Measurements from ENCODE around the gene CDR2L. TPM values are rescaled to one million over a fixed set of nuclear protein-coding genes. Genes with fewer than 3 reads are reported as not detected.

CDR2L gene
- polyA plus RNA-seq, 2 of the 4 experiments (the other 2 are of a cell fraction): 18.5 to 34.0 TPM

- TF ChIP-seq PHF8 (IDR thresholded peaks at IDR 0.05; ENCODE audit: borderline replicate concordance, low read depth) (peak; percentile 85), EHMT2 (IDR thresholded peaks at IDR 0.05; ENCODE audit: low read depth) (no peak), CEBPB (IDR thresholded peaks at IDR 0.05) (peak in 1 of 2 experiments; percentile 75; a peak in 2 of 4 replicates), ZC3H11A (IDR thresholded peaks at IDR 0.05) (no peak), E2F6 (IDR thresholded peaks at IDR 0.05; ENCODE audit: borderline replicate concordance, low read depth) (peak; percentile 47; the same call in 1 of the 2 replicates), RCOR1 (IDR thresholded peaks at IDR 0.05; ENCODE audit: low read depth, low read length) (no peak), HMGXB4 (CRISPR knock-in tag; IDR thresholded peaks at IDR 0.05; ENCODE audit: borderline replicate concordance) (no peak), ZFP36 (IDR thresholded peaks at IDR 0.05; ENCODE audit: borderline replicate concordance, partially characterized antibody) (no peak), USF2 (IDR thresholded peaks at IDR 0.05) (peak; percentile 19; the same call in 1 of the 2 replicates), MAZ (IDR thresholded peaks at IDR 0.05; ENCODE audit: borderline replicate concordance, low read depth, low read length) (peak; percentile 48; the same call in 1 of the 2 replicates), JUN (IDR thresholded peaks at IDR 0.05) (peak in 1 of 2 experiments; percentile 91), HOXA7 (CRISPR knock-in tag; IDR thresholded peaks at IDR 0.05) (no peak), FOSL2 (IDR thresholded peaks at IDR 0.05) (no peak), FOSL2 (CRISPR knock-in tag; IDR thresholded peaks at IDR 0.05) (0 out of 2 replicates have a peak, but pooled peaks have one; percentile 21), CBX2 (IDR thresholded peaks at IDR 0.05; ENCODE audit: borderline replicate concordance, low read depth) (no peak), FOXS1 (CRISPR knock-in tag; IDR thresholded peaks at IDR 0.05) (no peak), BHLHE40 (IDR thresholded peaks at IDR 0.05; ENCODE audit: low read depth, low read length) (peak; percentile 53), HDAC2 (IDR thresholded peaks at IDR 0.05) (no peak)
These were observed 59.2 kb downstream of the CDR2L start, which contains the start of the genes ATP5PD and KCTD2 (continued) for GRCh38 chr17:75046407-75047289.

GRCh38 chr17:75047398-75048098 lies 60.1 kb downstream of the CDR2L start:
- peak overlapping the region; percentile 97 for H3K4me2 ChIP-seq
- no peak for DNase-seq (ENCODE audit: low read depth in 1 of 2, low spot score in 1 of 2)
- ChIA-PET CTCF (interaction anchor here (0.9 to 81.8 kb wide), 7 partner anchors 12 to 154 kb away, joined by 4 to 3429 read pairs (median 14); partner anchors contain the start of genes ARMC7, NT5C and SLC16A5), POLR2A (interaction anchor here (0.6 to 2.7 kb wide), 8 partner anchors 11 to 58 kb away, joined by 3 to 21 read pairs (median 5); partner anchors contain the start of genes MRPL58 and SLC16A5)
- TF ChIP-seq MAX (IDR thresholded peaks at IDR 0.05) (no peak), ATOH8 (CRISPR knock-in tag; IDR thresholded peaks at IDR 0.05; ENCODE audit: low read depth) (no peak), FOSL2 (IDR thresholded peaks at IDR 0.05) (no peak), FOSL2 (CRISPR knock-in tag; IDR thresholded peaks at IDR 0.05) (no peak), TFCP2L1 (CRISPR knock-in tag; IDR thresholded peaks at IDR 0.05) (no peak), MAZ (IDR thresholded peaks at IDR 0.05; ENCODE audit: borderline replicate concordance, low read depth, low read length) (no peak), ELK1 (IDR thresholded peaks at IDR 0.05; ENCODE audit: low read depth, low read length) (no peak), E2F6 (IDR thresholded peaks at IDR 0.05; ENCODE audit: borderline replicate concordance, low read depth) (no peak), CBX2 (IDR thresholded peaks at IDR 0.05; ENCODE audit: borderline replicate concordance, low read depth) (no peak), RNF2 (IDR thresholded peaks at IDR 0.05; ENCODE audit: borderline replicate concordance, low read depth) (no peak), EHF (CRISPR knock-in tag; IDR thresholded peaks at IDR 0.05) (no peak), HES2 (IDR thresholded peaks at IDR 0.05) (no peak), POLR2A (IDR thresholded peaks at IDR 0.05; ENCODE audit: low read length) (no peak), PHF8 (IDR thresholded peaks at IDR 0.05; ENCODE audit: borderline replicate concordance, low read depth) (no peak)
- FAIRE-seq: no peak
- no peaks in the 10 kb centered on the region for H3K9me3 ChIP-seq
- peak overlapping the region; percentile 93 to 97 for H3K27ac ChIP-seq
- 4% methylated on average over 15 of the region's 38 CpGs for WGBS (ENCODE audit: missing lambda C conversion rate)
- H3K4me1 ChIP-seq: peaks cover 16% of the 10 kb centered on the region
- ATAC-seq: peak in 1 of 2 experiments; percentile 27; a peak in 3 of 6 replicates
- peak overlapping the region; percentile 94 for H3K4me3 ChIP-seq

Data from A549 (cell line).